ENCODE results near the gene CD151. TPM values are rescaled to one million over a fixed set of nuclear protein-coding genes. Genes with fewer than 3 reads are reported as not detected.

CD151 gene
- 89.3 TPM for polyA plus RNA-seq (2012; ENCODE audit: insufficient read depth, insufficient read length, low read depth)

DNA sequence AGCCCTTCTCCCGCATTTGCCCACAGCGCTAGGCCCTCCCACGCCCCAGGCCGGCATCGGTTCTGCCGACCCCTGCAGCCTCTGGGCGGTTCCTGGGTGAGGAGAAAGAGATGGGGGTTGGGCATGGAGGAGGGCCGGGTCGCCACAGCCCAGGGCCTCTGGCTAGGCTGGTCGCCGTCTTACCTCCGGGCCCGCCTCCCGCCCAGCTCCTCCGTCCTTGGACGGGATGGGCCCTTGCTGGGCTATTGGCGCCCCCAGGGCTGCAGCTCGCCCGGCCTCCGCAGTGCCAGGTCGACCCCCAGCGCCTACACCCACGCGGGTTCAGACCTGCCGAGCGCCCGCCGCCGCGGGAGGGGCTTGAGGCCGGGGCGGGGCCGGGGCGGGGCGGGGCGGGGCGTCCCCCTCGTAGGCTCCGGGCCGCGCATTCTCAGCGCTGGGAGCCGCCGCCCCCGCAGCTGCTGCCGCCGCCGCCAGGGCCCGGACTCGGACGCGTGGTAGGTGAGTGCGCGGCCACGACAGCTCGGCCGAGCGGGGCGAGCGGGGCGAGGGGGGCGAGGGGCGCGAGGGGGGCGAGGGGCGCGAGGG is at the start of gene CD151:
CD151 (plus strand) TSS at position 424 of the 585 bp plus-strand sequence. CDS start 3,118 bp downstream, outside the sequence.
- no peaks in the 10 kb centered on the region; the same call in 1 of the 2 replicates for H3K36me3 ChIP-seq
- TF ChIP-seq, protein P1, sequence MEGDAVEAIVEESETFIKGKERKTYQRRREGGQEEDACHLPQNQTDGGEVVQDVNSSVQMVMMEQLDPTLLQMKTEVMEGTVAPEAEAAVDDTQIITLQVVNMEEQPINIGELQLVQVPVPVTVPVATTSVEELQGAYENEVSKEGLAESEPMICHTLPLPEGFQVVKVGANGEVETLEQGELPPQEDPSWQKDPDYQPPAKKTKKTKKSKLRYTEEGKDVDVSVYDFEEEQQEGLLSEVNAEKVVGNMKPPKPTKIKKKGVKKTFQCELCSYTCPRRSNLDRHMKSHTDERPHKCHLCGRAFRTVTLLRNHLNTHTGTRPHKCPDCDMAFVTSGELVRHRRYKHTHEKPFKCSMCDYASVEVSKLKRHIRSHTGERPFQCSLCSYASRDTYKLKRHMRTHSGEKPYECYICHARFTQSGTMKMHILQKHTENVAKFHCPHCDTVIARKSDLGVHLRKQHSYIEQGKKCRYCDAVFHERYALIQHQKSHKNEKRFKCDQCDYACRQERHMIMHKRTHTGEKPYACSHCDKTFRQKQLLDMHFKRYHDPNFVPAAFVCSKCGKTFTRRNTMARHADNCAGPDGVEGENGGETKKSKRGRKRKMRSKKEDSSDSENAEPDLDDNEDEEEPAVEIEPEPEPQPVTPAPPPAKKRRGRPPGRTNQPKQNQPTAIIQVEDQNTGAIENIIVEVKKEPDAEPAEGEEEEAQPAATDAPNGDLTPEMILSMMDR (IDR thresholded peaks at IDR 0.05; ENCODE audit: low read depth, low read length), result no peak
- peak within 1 kb of the TSS; percentile 58 for H3K4me3 ChIP-seq (ENCODE audit: low read depth, low read length)
- peaks cover 21% of the 10 kb centered on the region for H3K27me3 ChIP-seq
- peaks cover 15% of the 10 kb centered on the region for H3K4me1 ChIP-seq
- peak; percentile 67 for DNase-seq
- no peaks in the 10 kb centered on the region for H3K9me3 ChIP-seq

DNA sequence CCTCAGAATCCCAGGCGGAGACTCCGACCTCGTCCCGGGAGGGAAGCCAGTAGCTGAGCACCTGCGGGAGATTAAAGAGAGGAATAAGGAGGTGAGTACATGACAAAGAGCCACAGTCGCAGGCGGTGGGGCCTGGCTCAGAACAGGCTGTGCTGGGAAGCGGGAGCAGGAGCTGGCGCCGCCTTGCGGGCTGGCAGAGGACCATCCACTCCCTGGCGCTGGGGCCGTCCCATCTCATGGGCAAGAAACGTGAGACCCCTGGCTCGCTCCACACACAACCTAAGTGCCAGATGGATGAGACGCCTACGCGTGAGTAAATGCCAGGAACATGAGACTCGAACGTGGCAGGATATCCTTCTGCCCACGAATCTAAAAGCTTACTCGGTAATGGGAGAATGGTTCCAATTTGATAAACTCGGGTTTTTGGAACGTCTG is 49.2 kb upstream of the CD151 start:
- Histone ChIP-seq H3K36me3 (no peaks in the 10 kb centered on the region), H3K27me3 (no peaks in the 10 kb centered on the region), H3K4me3 (ENCODE audit: low read depth, low read length) (no peak overlapping the region), H3K4me1 (no peaks in the 10 kb centered on the region; the same call in 1 of the 2 replicates), H3K9me3 (no peaks in the 10 kb centered on the region)
- peak; percentile 84 for DNase-seq
- TF ChIP-seq, protein P1 (IDR thresholded peaks at IDR 0.05; ENCODE audit: low read depth, low read length), result peak; percentile 68

DNA sequence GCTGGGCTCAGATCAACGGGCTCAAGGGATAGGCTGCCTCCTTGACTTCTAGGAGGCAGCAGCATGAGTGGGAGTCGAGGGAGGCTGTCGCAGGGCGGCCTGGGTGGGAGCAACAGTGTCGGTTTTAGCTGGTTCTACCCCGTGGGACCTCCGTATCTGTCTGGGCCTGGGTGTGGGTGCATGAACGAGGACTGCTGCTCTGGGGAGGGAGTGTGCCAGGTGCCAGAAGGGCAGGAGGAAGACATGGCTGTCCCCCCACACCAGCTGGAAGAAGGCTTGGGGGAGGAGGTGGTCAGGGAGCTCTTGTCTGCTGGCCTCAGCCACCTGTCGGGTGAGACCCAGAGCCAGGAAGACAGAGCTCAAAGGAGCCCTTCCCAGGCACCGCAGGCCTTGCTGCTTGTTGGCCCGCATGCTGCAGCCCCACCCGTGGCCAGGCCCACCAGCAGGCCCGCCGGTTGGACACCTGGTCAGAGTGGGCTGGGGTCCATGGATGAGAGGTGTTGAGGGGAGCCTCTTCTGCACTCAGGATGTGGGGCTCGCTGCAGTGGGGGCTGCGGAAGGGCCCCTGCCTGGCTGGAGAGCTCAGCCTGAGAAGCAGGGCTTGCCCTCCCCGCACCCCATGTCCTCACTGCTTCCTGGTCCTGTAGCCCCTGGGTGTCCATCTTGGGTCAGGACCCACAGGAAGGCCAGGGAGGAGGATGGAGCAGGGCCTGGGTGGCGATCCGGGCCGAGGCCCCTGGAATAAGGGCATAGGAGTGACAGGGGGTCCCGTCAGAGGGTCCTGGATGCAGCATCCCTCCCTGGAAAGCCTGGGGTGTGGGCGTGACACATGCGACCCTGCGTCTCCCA is 46.3 kb upstream of the CD151 start:
- TF ChIP-seq, protein P1 (IDR thresholded peaks at IDR 0.05; ENCODE audit: low read depth, low read length), result no peak
- Histone ChIP-seq H3K27me3 (no peaks in the 10 kb centered on the region), H3K4me1 (no peaks in the 10 kb centered on the region; the same call in 1 of the 2 replicates), H3K36me3 (no peaks in the 10 kb centered on the region), H3K9me3 (no peaks in the 10 kb centered on the region), H3K4me3 (ENCODE audit: low read depth, low read length) (no peak overlapping the region)
- no peak for DNase-seq

DNA sequence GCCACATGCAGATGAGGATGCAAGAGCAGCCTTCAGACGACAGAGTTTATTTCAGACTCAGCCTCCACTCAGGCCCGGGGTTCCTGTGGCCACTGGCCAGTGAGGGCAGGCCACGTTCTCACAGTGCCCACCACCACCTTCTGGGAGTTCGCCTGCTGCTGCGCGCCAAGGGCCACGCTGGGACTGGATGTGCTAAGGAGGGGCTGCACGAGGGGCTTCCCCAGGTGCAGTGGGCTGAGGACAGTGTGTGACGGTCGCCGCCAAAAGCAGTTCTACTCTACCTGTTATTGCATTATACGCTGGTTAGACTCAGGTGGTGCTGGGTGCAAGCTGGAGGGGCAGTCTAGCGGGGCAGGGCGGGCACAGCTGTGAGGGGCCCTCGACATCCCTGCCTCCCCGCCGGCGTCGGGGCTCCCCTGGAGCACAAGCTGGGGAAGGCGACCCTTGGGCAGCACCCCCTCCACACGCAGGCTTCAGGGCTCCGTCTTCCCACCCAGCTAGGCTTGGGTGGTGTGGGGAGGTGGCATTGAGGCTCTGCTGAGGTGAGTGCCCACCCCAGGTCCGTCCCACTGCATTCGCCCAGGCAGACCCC is 45.6 kb upstream of the CD151 start:
- Histone ChIP-seq H3K9me3 (no peaks in the 10 kb centered on the region), H3K36me3 (no peaks in the 10 kb centered on the region), H3K4me1 (no peaks in the 10 kb centered on the region; the same call in 1 of the 2 replicates), H3K27me3 (no peaks in the 10 kb centered on the region), H3K4me3 (ENCODE audit: low read depth, low read length) (no peak overlapping the region)
- TF ChIP-seq, protein P1 (IDR thresholded peaks at IDR 0.05; ENCODE audit: low read depth, low read length), result no peak
- DNase-seq, result no peak

DNA sequence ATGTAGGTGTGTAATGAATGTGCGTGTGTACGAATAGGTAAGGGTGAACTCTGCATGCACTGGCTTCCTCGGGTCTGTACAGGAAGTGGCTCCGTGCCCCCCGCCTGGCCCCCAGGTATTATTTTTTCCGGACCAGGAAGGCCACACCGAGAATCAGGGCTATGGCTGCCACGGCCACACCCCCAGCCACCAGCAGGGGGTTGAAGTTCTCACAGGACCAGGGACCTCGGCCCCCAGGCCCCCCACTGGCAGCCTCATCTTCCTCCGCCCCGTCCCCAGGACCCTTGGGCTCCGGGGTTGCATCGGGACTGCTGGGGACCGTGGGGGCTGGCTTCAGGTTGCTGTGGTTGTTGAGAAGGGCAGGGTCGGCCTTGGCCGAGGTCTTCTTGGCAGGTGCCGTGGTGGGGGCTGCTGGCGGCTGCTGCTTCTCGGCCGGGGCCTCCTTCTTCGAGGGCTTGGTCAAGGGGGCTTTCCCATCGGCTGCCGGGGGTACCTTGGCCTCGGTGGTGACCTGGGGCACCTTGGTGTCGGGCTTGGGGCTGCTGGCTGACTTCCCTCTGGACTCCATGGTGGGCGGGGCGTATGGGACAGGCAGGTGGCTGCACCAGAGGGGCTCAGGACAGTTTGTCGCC is 44.6 kb upstream of the CD151 start:
- TF ChIP-seq, protein P1 (IDR thresholded peaks at IDR 0.05; ENCODE audit: low read depth, low read length), result no peak
- Histone ChIP-seq H3K4me1 (no peaks in the 10 kb centered on the region; the same call in 1 of the 2 replicates), H3K4me3 (ENCODE audit: low read depth, low read length) (no peak overlapping the region), H3K27me3 (no peaks in the 10 kb centered on the region), H3K9me3 (no peaks in the 10 kb centered on the region), H3K36me3 (no peaks in the 10 kb centered on the region)
- DNase-seq, result no peak

All from BE2C (cell line).